BE2C (cell line): ENCODE results near the gene MFAP3.

Experiments
- DNase-seq: peaks from one replicate; pipeline ENCODE4 v3.0.0-alpha.2; 2020
- H3K27me3 ChIP-seq: fragments of 250-450 bp; sonication (Bioruptor Pico); 2 replicates; pipeline ENCODE4 v1.5.1; 2020; ENCODE audit warnings: mild to moderate bottlenecking
- H3K36me3 ChIP-seq: fragments of 250-450 bp; sonication (Bioruptor Pico); 2 replicates; pipeline ENCODE4 v1.5.1; 2020; ENCODE audit warnings: mild to moderate bottlenecking
- H3K4me1 ChIP-seq: fragments of 250-450 bp; sonication (Bioruptor Pico); 2 replicates; pipeline ENCODE4 v1.5.1; 2020
- H3K4me3 ChIP-seq: 2 replicates; pipeline ENCODE4 v1.5.1; 2011; ENCODE audit warnings: low read depth, low read length
- H3K9me3 ChIP-seq: fragments of 250-450 bp; sonication (Bioruptor Pico); 2 replicates; pipeline ENCODE4 v1.5.1; 2020
- CTCF ChIP-seq: IDR thresholded peaks from 2 replicates; pipeline ENCODE4 v1.5.1; 2012; ENCODE audit warnings: mild to moderate bottlenecking, low read depth, low read length

Gene MFAP3

GRCh38 chr5:154055201-154055600 lies 16.4 kb downstream of the MFAP3 start:
- H3K27me3 ChIP-seq: no peaks in the 10 kb centered on the region
- H3K4me3 ChIP-seq: no peak overlapping the region
- H3K9me3 ChIP-seq: no peaks in the 10 kb centered on the region
- no peak for DNase-seq
- peaks cover 19% of the 10 kb centered on the region for H3K36me3 ChIP-seq
- H3K4me1 ChIP-seq: no peaks in the 10 kb centered on the region
- TF ChIP-seq CTCF: no peak

- no peak for DNase-seq
- no peak for TF ChIP-seq CTCF
- Histone ChIP-seq H3K36me3 (peaks cover 15% of the 10 kb centered on the region), H3K4me1 (no peaks in the 10 kb centered on the region), H3K4me3 (no peak overlapping the region), H3K27me3 (no peaks in the 10 kb centered on the region), H3K9me3 (no peaks in the 10 kb centered on the region)
These were observed 19.6 kb downstream of the MFAP3 start for GRCh38 chr5:154058055-154059038.

GRCh38 chr5:154059039-154059430 lies 20.3 kb downstream of the MFAP3 start:
- DNase-seq: no peak
- H3K4me1 ChIP-seq: no peaks in the 10 kb centered on the region
- H3K36me3 ChIP-seq: peaks cover 10% of the 10 kb centered on the region
- TF ChIP-seq CTCF: no peak
- H3K9me3 ChIP-seq: no peaks in the 10 kb centered on the region
- no peaks in the 10 kb centered on the region for H3K27me3 ChIP-seq
- no peak overlapping the region for H3K4me3 ChIP-seq

GRCh38 chr5:154059583-154059982 lies 20.8 kb downstream of the MFAP3 start:
- Histone ChIP-seq H3K27me3 (no peaks in the 10 kb centered on the region), H3K36me3 (peaks cover 7% of the 10 kb centered on the region), H3K4me1 (no peaks in the 10 kb centered on the region), H3K9me3 (no peaks in the 10 kb centered on the region), H3K4me3 (no peak overlapping the region)
- no peak for DNase-seq
- no peak for TF ChIP-seq CTCF

GRCh38 chr5:154060606-154061005 lies 21.8 kb downstream of the MFAP3 start:
- Histone ChIP-seq H3K4me3 (no peak overlapping the region), H3K36me3 (peaks cover 3% of the 10 kb centered on the region; the same call in 1 of the 2 replicates), H3K27me3 (no peaks in the 10 kb centered on the region), H3K9me3 (no peaks in the 10 kb centered on the region), H3K4me1 (no peaks in the 10 kb centered on the region)
- TF ChIP-seq CTCF: no peak
- DNase-seq: no peak

- H3K4me3 ChIP-seq: no peak overlapping the region
- no peaks in the 10 kb centered on the region; the same call in 1 of the 2 replicates for H3K36me3 ChIP-seq
- DNase-seq: no peak
- TF ChIP-seq CTCF: no peak
- H3K9me3 ChIP-seq: no peaks in the 10 kb centered on the region
- H3K27me3 ChIP-seq: no peaks in the 10 kb centered on the region
- no peaks in the 10 kb centered on the region for H3K4me1 ChIP-seq
These were observed 24.6 kb downstream of the MFAP3 start for GRCh38 chr5:154063372-154063771.
